HG02678 (cell line): Measurements from ENCODE around the gene GTSE1.

ENCODE experiments used
- ATAC-seq: cut with Tn5 transposase; IDR thresholded peaks from one replicate; pipeline ENCODE4 v1.9.1; 2021; ENCODE audit warnings: mild to moderate bottlenecking, moderate library complexity; ENCODE audit not compliant: unreplicated experiment

GTSE1 gene

GRCh38 chr22:46362934-46363515 is 66.4 kb downstream of the GTSE1 start:
- ATAC-seq: no peak

DNA sequence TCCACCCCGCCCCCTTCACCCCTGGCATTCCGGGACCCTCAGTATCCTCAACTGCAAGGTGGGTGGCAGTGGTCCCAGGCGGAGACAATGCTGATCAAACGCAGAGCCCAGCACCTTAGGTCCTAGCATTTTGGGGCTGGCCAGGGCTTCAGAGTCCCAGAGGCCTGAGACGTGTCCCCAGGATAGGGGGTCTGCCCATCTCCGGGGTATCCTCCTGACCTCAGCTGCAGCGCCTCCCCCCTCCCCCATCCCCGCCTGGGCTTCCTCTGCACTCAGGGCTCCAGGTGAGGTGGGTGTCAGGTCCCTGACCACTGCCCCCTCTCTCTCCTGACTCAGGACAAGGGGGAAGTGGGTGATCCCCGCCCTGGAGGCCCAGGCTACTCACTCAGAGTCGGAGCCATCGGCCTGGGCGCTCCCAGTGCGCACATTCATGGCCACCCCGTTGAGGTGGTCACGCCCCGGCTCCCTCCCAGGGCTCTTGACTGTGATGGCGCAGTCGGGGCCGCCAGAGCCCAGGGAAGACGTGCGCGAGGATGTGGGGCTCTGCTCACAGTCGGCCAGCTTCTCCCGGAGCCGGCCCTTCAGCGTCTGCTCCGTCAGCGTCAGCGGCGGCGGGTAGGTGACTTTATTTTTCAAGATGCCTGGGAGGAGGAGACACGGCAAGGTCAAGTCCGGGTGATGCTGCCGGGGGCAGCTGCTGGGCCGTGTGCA is 67.1 kb downstream of the GTSE1 start:
- ATAC-seq: no peak

DNA sequence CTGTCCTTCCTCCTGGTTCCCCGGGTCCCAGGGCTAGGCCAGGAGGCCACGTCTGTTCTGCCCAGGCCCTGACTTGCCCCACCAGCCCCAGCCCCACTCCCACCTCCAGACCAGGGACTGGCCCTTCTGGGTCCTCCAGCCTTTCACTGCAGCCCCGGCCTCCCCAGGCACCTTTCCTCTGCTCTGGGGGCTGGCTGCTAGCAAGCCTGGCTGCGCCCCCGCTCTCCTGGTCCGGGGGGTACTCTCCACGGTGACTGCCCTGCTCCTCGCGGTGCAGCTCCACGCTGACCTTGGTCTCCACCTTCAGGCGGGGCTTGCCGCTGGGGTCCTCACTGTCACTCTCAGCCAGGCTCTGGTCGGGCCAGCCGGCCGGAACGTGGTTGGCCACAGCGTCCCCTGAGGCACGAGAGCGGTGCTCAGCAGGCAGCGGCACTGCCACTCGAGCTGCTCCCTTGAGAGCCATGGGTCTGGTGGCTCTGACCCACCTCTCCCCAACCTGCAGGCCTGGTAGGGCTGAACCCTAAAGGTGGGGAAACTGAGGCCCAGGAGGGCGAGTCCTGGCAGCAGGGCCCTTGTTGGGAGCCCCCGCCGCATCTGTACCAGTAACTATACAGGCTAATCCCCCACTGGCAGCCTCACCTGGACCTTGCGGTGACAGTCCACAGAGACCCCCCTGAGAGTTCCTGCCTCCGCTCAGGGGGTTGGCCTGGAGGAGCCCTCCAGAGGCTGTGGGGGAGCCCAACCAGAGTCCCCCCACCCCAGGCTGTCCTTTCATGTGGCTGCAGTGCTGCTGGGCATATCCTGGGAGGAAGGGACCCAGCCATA is 67.9 kb downstream of the GTSE1 start:
- no peak for ATAC-seq

DNA sequence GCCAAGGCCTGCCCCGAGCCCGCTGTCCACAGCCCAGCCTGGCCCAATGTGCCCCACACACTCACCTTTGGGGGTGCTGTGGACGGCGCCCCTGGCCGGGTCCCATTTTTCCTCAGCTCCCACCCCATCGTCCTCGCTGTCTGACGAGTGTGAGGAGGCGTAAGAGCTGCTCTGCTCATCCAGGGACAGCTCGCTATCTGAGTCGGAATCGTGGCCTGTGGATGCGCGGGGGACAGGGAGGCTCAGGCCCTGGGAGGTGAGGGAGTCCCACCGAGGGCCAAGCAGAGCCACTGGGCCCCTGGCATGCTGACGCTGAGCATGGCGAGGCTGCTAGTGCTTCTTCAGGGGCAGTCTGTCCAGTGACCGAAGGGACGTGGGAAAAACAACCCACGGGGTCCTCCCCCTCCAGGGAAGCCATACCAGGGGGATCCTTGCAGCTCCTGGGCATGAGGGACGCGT is 68.5 kb downstream of the GTSE1 start:
- ATAC-seq: no peak

GRCh38 chr22:46366327-46366731 is 69.7 kb downstream of the GTSE1 start:
- ATAC-seq: no peak

- no peak for ATAC-seq
Observed at GRCh38 chr22:46366801-46367706, 70.4 kb downstream of the GTSE1 start.

DNA sequence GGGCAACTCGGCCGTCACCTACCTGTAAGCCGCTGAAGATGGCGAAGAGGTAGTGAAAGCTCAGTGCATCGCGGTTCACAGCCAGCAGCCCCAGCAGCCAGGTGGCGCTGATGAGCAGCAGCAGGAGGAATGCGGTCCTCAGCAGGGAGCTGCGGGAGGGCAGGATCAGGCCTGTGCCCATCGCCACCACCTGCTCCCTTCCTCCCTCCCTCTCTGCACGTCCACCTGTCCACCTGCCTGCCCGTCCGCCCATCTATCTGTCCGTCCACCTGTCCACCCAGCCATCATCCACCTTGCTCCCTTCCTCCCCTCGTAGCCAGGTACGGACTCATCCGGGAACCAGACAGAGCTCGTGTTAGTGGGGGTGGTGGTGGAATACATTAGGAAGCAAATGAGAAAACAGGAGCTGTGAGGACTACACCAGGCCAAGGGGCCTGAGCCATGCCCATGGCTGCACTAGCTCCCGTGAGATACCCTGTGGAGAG is 71.1 kb downstream of the GTSE1 start:
- no peak for ATAC-seq

GRCh38 chr22:46368422-46368821 is 71.8 kb downstream of the GTSE1 start:
- ATAC-seq: no peak

DNA sequence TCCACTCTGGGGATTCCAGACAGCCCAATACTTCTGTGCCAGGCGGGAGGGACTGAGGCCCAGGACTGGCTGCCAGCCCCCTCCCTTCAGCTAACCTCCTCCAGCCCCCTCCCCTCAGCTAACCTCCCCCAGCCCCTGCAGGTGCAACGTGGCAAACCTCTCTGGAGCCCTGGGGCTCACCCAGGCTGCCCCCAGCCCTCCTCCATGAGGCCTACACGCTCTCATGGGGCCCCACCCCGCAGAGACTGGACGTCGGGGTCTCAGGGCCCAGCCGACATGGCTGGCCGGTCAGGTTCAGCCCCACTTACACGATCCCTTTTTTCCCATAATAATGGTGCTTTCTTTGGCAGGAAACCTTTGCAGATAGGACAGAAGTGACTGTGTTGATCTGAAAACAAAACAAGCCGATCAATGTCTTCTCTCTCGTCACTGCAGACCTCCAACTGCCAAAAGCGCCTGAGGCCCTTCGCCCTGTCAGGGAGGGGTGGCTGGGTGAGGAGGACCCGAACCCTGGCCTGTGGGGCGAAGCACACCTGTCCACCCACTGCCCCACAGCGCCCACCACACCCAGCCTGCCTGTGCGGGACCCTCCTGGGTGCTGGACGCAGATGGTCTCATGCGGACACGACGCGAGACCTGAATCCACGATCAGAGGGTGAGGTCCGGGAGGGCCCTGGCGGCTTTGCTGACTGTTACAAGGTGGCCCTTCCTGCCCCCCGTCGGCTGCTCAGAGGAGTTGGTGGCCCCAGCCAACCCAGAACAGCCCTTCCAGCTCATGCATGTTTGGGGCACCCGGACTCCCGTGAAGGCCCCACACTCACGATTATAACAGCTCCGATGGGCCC is 72.4 kb downstream of the GTSE1 start:
- ATAC-seq: no peak

DNA sequence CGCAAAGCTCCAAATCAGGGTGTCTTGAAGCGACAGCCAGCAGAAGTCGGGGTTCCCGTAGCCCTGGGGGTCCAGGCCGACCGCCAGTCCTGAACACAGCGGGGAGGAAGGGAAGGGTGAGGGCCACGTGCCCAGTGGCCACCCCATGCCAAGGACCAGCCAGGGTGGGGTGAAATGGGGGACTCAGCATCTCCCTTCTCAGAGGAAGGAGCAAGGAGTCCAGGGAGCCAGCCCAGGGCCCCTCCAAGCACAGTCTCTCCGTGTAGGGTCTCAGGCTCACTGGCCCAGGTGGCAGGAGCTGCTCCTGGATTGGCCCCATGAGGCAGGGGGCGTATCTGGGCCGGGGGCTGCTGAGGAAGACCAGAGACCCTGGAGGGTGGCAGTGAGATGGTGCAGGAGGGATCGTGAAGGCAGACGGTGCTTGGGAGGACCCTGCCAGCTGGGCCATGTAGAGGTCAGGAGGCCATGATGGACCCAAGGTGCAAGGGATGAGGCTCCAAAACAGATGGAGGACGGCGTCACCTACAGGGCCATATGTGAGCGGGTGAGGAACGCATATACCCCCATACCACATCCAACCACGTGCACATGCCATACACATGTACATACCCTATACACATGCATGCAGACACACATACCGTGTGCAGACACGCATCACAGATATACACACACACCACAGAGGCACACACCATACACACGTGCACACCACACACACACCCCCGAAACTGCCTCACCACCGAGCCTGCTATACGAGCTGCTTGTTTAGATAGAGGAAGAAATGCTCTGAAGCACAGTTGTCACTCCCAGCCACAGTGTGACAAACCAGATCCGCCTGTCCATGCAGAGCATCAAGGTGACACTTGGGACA is 73.3 kb downstream of the GTSE1 start:
- ATAC-seq: no peak

DNA sequence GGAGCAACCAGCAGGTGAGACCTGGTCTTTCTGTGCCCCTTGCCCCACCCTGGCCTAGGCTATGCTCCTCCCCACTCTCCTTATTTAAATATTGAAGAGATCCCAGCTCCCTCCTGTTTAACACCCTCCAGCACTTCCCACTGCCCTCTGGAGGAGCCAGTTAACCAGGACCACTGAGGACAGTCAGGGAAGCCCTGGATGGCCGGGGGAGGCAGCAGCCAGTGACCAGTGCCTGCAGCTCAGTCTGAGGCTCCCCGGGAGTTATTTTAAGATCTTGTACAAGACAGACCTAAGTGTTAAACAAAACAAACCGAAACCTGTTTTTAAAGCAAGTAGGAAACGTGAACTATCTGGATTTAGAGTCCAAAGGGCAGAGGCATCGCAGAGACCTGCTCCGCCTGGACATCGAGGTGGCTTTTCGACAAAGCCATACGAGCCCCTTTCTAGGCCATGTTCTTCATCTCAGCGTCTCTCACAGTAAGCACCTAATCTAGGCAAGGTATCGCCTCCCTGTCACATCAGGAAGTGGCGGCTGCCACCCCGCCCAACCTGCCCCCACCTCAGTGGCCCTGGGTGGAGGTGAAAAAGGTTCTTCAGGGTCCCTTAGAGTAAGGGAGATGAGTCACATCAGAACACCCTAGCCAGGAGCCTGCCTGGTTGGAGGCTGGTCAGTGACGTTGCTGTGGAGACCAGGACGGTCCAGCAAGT is 74.1 kb downstream of the GTSE1 start:
- ATAC-seq: no peak

GRCh38 chr22:46371623-46372226 is 75.1 kb downstream of the GTSE1 start:
- no peak for ATAC-seq

- no peak for ATAC-seq
Observed at GRCh38 chr22:46372686-46373085, 76.0 kb downstream of the GTSE1 start.

- ATAC-seq: no peak
Observed at GRCh38 chr22:46373159-46373558, 76.5 kb downstream of the GTSE1 start.

- ATAC-seq: no peak
Observed at GRCh38 chr22:46373921-46374662, 77.4 kb downstream of the GTSE1 start.

GRCh38 chr22:46374663-46375474 is 78.2 kb downstream of the GTSE1 start:
- no peak for ATAC-seq
